SKM-1 treated with dmso at 0.1 percent for 144 hours (cell line): ENCODE data around the gene EFNA4.

ENCODE experiments used
- DNase-seq: peaks from one replicate; lab custom pipeline; 2025; ENCODE audit not compliant: unreplicated experiment; lab: John Stamatoyannopoulos, UW

The EFNA4 gene

GRCh38 chr1:155051342-155051776 is 12.2 kb upstream of the EFNA4 start:
- DNase-seq: no peak

- peak; percentile 32 for DNase-seq
These were observed 11.7 kb upstream of the EFNA4 start for GRCh38 chr1:155051777-155052398.

GRCh38 chr1:155052439-155053395 is 10.8 kb upstream of the EFNA4 start:
- peak; percentile 34 for DNase-seq

GRCh38 chr1:155053531-155054105 is 9.9 kb upstream of the EFNA4 start:
- no peak for DNase-seq

GRCh38 chr1:155057104-155057503 is 6.4 kb upstream of the EFNA4 start:
- no peak for DNase-seq

GRCh38 chr1:155057788-155058211 is 5.7 kb upstream of the EFNA4 start:
- no peak for DNase-seq

- DNase-seq: no peak
These were observed 2.8 kb upstream of the EFNA4 start for GRCh38 chr1:155060736-155061135.

- DNase-seq: peak; percentile 86
These were observed 2.0 kb upstream of the EFNA4 start for GRCh38 chr1:155061381-155062150.

GRCh38 chr1:155062151-155062686 is 1.3 kb upstream of the EFNA4 start:
- DNase-seq: no peak

GRCh38 chr1:155062702-155063411 is 683 bp upstream of the EFNA4 start:
- DNase-seq: no peak

GRCh38 chr1:155064111-155064831 is 731 bp downstream of the EFNA4 start:
- no peak for DNase-seq

GRCh38 chr1:155064832-155065429 is 1.4 kb downstream of the EFNA4 start:
- no peak for DNase-seq

- no peak for DNase-seq
These were observed 3.2 kb downstream of the EFNA4 start for GRCh38 chr1:155066777-155067176.

- DNase-seq: no peak
These were observed 5.1 kb downstream of the EFNA4 start for GRCh38 chr1:155068599-155068998.

GRCh38 chr1:155069551-155070157 is 6.1 kb downstream of the EFNA4 start:
- no peak for DNase-seq

GRCh38 chr1:155070158-155070621 is 6.7 kb downstream of the EFNA4 start:
- no peak for DNase-seq

GRCh38 chr1:155070721-155071569 is 7.4 kb downstream of the EFNA4 start:
- DNase-seq: peak; percentile 56

- no peak for DNase-seq
These were observed 8.2 kb downstream of the EFNA4 start for GRCh38 chr1:155071701-155072100.
